ENCODE measurements around the gene ZNF33B. TPM values are rescaled to one million over a fixed set of nuclear protein-coding genes. Genes with fewer than 3 reads are reported as not detected.

The ZNF33B gene
- total RNA-seq, 1 experiment from 2014 or later: 22.7 TPM

GRCh38 chr10:42637648-42638054, 719 bp downstream of the ZNF33B start (continued):
- no peak for TF ChIP-seq ZNF532 (CRISPR knock-in tag; IDR thresholded peaks at IDR 0.05; ENCODE audit: borderline replicate concordance)
- no peak for TF ChIP-seq E2F4 (CRISPR knock-in tag; IDR thresholded peaks at IDR 0.05; ENCODE audit: borderline replicate concordance, low read depth)
- no peak for TF ChIP-seq ATF1 (CRISPR knock-in tag; IDR thresholded peaks at IDR 0.05)
- TF ChIP-seq NR1H2 (CRISPR knock-in tag; IDR thresholded peaks at IDR 0.05): no peak
- no peak for TF ChIP-seq STAT6 (CRISPR knock-in tag; conservative IDR thresholded peaks at IDR 0.05; ENCODE audit: low read depth)
- no peak for TF ChIP-seq ZBTB43 (CRISPR knock-in tag; IDR thresholded peaks at IDR 0.05)
- no peak for TF ChIP-seq RELA (CRISPR knock-in tag; IDR thresholded peaks at IDR 0.05; ENCODE audit: borderline replicate concordance)
- no peak for TF ChIP-seq ZNF263 (CRISPR knock-in tag; IDR thresholded peaks at IDR 0.05; ENCODE audit: low read depth)

- Mint-ChIP-seq H3K4me3 (peak overlapping the region; percentile 87), H3K27ac (peak overlapping the region; percentile 16; the same call in 1 of the 2 replicates)
These were observed 1.2 kb downstream of the ZNF33B start for GRCh38 chr10:42637142-42637541.

More at GRCh38 chr10:42637142-42637541, 1.2 kb downstream of the ZNF33B start:
- ATAC-seq (no peak), DNase-seq (ENCODE audit: low spot score) (no peak)
- Mint-ChIP-seq H3K4me1 (peaks cover 28% of the 10 kb centered on the region), H3K9me3 (peaks cover 3% of the 10 kb centered on the region; the same call in 1 of the 2 replicates), H3K27me3 (ENCODE audit: low read depth) (no peaks in the 10 kb centered on the region), H3K36me3 (peaks cover 27% of the 10 kb centered on the region)
- POLR2A ChIA-PET: no interaction called here
- CTCF ChIA-PET: interaction anchor here (1.7 kb wide), 1 partner anchor 116 kb away, joined by 4 read pairs; no protein-coding TSS in a partner anchor
- TF ChIP-seq ZNF219 (CRISPR knock-in tag; IDR thresholded peaks at IDR 0.05; ENCODE audit: borderline replicate concordance): no peak
- TF ChIP-seq PRDM15 (CRISPR knock-in tag; IDR thresholded peaks at IDR 0.05): no peak
- no peak for TF ChIP-seq TEAD4 (CRISPR knock-in tag; IDR thresholded peaks at IDR 0.05)
- TF ChIP-seq FOXP4 (CRISPR knock-in tag; IDR thresholded peaks at IDR 0.05): no peak
- TF ChIP-seq RORB (CRISPR knock-in tag; IDR thresholded peaks at IDR 0.05): no peak
- TF ChIP-seq ATF6 (CRISPR knock-in tag; IDR thresholded peaks at IDR 0.05): no peak
- TF ChIP-seq GABPB1 (CRISPR knock-in tag; IDR thresholded peaks at IDR 0.05): no peak
- no peak for TF ChIP-seq MXD4 (CRISPR knock-in tag; IDR thresholded peaks at IDR 0.05; ENCODE audit: borderline replicate concordance)
- no peak for TF ChIP-seq ZNF416 (CRISPR knock-in tag; IDR thresholded peaks at IDR 0.05)
